BJ (cell line): ENCODE measurements around the gene CDKAL1. TPM values are rescaled to one million over a fixed set of nuclear protein-coding genes. Genes with fewer than 3 reads are reported as not detected.

Source experiments
- CTCF ChIA-PET: fragments of 350-600 bp; formaldehyde crosslinking; extraction: SDS; loops from one replicate; lab custom pipeline; 2021; ENCODE audit warnings: antibody characterized with exemption, inconsistent platforms; lab: Yijun Ruan, JAX
- POLR2A ChIA-PET: fragments of 300-600 bp; sonication (Branson Sonifier 250); formaldehyde crosslinking; extraction: SDS; loops from one replicate; lab custom pipeline; 2021; ENCODE audit warnings: antibody characterized with exemption; lab: Charles Lee
- DNase-seq: peaks from one replicate; pipeline ENCODE4 v3.0.0-alpha.2; 2011; ENCODE audit warnings: low read depth
- H3K27me3 ChIP-seq: 2 replicates; pipeline ENCODE4 v1.6.0; 2011; ENCODE audit warnings: low read length; ENCODE audit not compliant: control insufficient read depth, insufficient read depth
- H3K36me3 ChIP-seq: 2 replicates; pipeline ENCODE4 v1.5.1; 2011; ENCODE audit warnings: low read length; ENCODE audit not compliant: control insufficient read depth, insufficient read depth
- H3K4me3 ChIP-seq: 2 replicates; pipeline ENCODE4 v1.5.1; 2011; ENCODE audit warnings: low read depth, mild to moderate bottlenecking, control low read depth, low read length
- polyA plus RNA-seq: library from polyadenylated mRNA; depleted of rRNA; stranded (reverse); fragments of >200 nt; gene quantifications from 2 replicates; pipeline ENCODE4 v1.2.3, GENCODE V29; 2011
- TF ChIP-seq, protein P1 (sequence below): IDR thresholded peaks from 2 replicates; pipeline ENCODE4 v1.5.1; 2011; ENCODE audit warnings: low read depth, mild to moderate bottlenecking, control low read depth, inconsistent platforms, low read length, moderate library complexity; ENCODE audit not compliant: insufficient read depth

The CDKAL1 gene
- polyA plus RNA-seq, 1 experiment: 3.8 TPM

DNA sequence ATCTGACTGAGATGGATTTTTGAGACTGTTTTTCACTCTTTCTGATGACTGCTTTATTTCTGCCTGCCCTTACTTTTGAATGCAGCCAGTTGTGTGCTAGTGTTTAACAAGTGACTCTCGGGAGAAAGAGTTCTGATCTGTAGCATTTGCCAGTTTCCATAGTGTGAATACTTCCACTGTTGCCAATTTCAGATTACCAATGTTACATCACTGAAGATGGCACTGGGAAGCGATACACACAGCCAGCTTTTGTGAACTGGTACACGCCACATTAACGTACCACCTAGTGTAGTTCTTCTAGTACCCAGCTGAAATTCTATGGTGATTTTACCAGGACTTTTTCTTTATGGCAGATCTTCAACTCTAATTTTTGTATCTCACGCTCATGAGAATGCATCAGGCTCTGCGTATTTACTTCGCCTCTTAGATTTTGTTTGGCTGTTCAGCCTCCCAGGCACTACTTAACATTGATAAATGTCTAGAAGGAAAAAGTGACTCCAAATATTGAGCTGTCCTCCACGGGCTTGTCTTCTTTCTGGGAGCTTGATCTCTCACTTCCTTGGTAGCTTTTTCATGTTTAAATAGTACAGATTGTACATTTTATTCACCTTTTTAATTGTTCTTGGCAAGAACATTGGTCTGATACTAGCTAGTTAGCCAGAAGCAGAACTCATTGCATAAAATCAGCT lies 537.7 kb downstream of the CDKAL1 start:
- CTCF ChIA-PET: no interaction called here
- TF ChIP-seq, protein P1, sequence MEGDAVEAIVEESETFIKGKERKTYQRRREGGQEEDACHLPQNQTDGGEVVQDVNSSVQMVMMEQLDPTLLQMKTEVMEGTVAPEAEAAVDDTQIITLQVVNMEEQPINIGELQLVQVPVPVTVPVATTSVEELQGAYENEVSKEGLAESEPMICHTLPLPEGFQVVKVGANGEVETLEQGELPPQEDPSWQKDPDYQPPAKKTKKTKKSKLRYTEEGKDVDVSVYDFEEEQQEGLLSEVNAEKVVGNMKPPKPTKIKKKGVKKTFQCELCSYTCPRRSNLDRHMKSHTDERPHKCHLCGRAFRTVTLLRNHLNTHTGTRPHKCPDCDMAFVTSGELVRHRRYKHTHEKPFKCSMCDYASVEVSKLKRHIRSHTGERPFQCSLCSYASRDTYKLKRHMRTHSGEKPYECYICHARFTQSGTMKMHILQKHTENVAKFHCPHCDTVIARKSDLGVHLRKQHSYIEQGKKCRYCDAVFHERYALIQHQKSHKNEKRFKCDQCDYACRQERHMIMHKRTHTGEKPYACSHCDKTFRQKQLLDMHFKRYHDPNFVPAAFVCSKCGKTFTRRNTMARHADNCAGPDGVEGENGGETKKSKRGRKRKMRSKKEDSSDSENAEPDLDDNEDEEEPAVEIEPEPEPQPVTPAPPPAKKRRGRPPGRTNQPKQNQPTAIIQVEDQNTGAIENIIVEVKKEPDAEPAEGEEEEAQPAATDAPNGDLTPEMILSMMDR: no peak
- POLR2A ChIA-PET: no interaction called here
- DNase-seq: no peak
- no peak overlapping the region for H3K4me3 ChIP-seq
- no peaks in the 10 kb centered on the region for H3K27me3 ChIP-seq
- no peaks in the 10 kb centered on the region for H3K36me3 ChIP-seq

DNA sequence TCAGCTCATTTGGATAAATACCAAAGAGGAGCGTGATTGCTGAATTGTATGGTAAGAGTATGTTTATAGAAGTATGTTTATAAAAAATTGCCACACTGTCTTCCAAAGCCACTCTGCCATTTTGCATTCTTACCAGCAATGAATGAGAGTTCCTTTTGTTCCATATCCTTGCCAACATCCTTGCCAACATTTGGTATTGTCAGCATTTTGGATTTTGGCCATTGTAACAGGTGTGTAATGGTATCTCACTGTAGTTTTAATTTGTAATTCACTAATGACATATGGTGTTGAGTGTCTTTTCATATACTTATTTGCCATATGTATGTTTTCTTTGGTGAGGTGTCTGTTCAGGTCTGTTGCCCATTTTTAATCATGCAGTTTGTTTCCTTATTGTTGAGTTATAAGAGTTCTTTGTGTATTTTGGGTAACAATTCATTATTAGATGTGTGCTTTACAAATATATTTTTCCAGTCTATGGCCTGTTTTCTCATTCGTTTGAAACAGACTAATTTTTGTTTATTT lies 539.1 kb downstream of the CDKAL1 start:
- POLR2A ChIA-PET: no interaction called here
- CTCF ChIA-PET: interaction anchor here (0.9 kb wide), 1 partner anchor 20 kb away, joined by 3 read pairs; no protein-coding TSS in a partner anchor
- DNase-seq: no peak
- H3K4me3 ChIP-seq: no peak overlapping the region
- no peaks in the 10 kb centered on the region for H3K36me3 ChIP-seq
- TF ChIP-seq, protein P1: no peak
- no peaks in the 10 kb centered on the region for H3K27me3 ChIP-seq

DNA sequence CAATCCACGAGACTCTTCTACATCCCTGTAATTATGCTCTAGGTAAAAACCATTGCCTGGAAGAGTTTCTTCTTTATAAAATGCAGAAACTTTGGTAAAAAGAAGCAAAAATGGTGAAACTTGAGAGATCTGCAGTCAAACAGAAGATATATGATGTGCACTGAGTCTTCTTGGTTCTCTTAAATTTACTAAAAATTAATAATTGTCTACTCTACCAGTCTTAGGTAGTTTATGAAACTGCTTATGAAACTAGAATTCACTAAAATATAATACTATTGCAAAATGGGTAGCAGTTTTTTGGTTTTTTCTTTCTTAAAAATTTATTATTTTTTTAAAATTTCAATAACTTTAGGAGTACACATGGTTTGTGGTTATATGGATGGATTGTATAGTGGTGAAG lies 540.2 kb downstream of the CDKAL1 start:
- TF ChIP-seq, protein P1: no peak
- no peak for DNase-seq
- ChIA-PET POLR2A (no interaction called here), CTCF (no interaction called here)
- Histone ChIP-seq H3K4me3 (no peak overlapping the region), H3K36me3 (no peaks in the 10 kb centered on the region), H3K27me3 (no peaks in the 10 kb centered on the region)

DNA sequence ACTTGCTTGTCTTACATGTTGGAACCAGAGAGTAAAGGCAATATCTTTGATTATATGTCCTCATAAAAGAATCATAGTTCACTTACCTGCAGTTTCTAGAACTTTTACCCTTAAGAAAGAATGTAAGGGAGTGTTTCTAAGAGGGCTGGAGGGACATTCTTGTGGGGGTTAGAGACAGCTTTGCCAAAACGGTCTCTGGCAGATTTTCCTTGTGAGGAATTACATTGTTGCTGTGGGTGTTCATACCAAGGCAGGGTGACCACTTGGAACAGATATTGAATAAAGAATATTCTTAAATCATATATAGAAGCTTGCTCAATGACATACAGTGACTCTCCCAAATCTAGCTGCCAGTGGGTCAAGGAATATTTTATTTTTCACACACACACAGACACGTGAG lies 541.7 kb downstream of the CDKAL1 start:
- TF ChIP-seq, protein P1: no peak
- ChIA-PET CTCF (no interaction called here), POLR2A (no interaction called here)
- H3K27me3 ChIP-seq: no peaks in the 10 kb centered on the region
- DNase-seq: no peak
- no peak overlapping the region for H3K4me3 ChIP-seq
- H3K36me3 ChIP-seq: no peaks in the 10 kb centered on the region

DNA sequence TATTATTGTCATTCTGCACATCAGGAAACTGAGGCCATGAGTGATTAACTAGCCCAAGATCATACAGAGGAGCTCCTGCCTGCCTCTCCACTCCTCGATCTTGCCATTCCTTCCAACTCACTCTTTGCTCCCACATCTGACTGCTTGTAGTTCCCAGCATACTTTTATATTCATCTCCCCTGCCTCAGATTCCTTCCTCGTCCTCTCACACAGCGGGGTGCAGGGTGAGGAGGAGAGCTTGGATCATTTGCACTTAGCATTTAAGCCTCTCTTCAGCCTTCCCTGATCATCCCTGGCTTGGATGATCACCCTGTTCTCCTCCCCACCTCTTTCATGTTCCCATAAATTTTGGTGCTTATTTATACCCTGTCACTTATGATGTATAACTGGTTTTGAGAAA lies 544.2 kb downstream of the CDKAL1 start:
- no peak for DNase-seq
- CTCF ChIA-PET: no interaction called here
- Histone ChIP-seq H3K27me3 (no peaks in the 10 kb centered on the region), H3K4me3 (no peak overlapping the region), H3K36me3 (no peaks in the 10 kb centered on the region)
- POLR2A ChIA-PET: no interaction called here
- TF ChIP-seq, protein P1: no peak
